Mammary epithelial cell (primary cell): ENCODE data around the gene TRMT61A.

Source experiments
- CTCF ChIP-seq, 2 donors: IDR thresholded peaks in 1 of 2; conservative IDR thresholded peaks in 1 of 2; 2 replicates each; pipeline ENCODE4 v1.5.1; 2011 to 2012; ENCODE audit warnings: inconsistent platforms in 2 of 2, low read length in 2 of 2, mild to moderate bottlenecking in 2 of 2, control low read depth in 1 of 2, low read depth in 1 of 2; ENCODE audit not compliant: insufficient read depth in 1 of 2; ENCODE audit errors: extremely low read depth in 1 of 2
- EZH2 ChIP-seq: IDR thresholded peaks from 2 replicates; pipeline ENCODE4 v1.6.1; 2012; ENCODE audit warnings: low read length, inconsistent platforms, borderline replicate concordance

GRCh38 chr14:103576371-103577024 is 47.5 kb downstream of the TRMT61A start:
- no peak for TF ChIP-seq CTCF (conservative IDR thresholded peaks at IDR 0.05 in 1 of 2, IDR thresholded peaks at IDR 0.05 in 1 of 2; ENCODE audit: extremely low read depth in 1 of 2, insufficient read depth in 1 of 2, low read depth in 1 of 2, low read length in 2 of 2)
- no peak for TF ChIP-seq EZH2
